Measurements from ENCODE around the gene SLC8A1.

Gene SLC8A1

DNA sequence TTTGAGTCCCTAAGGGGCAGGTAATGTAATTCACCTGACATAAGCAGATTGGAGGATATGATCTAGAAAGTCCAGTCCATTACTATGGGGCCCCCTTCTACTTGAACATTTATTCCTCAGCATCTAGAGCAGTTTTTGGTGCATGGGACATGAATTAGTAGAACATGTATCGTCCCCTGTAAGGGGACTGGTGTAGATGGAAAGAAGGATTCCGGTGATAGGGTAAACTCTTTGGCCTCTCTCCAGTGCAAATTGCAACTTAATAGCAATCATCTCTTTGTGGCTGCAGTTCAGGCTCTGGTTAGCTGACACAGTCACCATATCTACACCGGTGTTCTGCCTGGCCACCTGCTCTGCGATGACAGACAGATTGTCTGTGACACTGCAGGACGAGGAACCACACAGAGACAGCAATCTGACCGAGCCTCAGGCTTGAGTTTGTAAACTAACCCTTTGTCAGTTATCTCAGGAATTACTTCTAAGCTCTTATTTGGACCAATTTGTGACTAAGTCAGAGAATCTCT is 6.4 kb upstream of the SLC8A1 start:
- no peak for DNase-seq (ENCODE audit: low spot score)

DNA sequence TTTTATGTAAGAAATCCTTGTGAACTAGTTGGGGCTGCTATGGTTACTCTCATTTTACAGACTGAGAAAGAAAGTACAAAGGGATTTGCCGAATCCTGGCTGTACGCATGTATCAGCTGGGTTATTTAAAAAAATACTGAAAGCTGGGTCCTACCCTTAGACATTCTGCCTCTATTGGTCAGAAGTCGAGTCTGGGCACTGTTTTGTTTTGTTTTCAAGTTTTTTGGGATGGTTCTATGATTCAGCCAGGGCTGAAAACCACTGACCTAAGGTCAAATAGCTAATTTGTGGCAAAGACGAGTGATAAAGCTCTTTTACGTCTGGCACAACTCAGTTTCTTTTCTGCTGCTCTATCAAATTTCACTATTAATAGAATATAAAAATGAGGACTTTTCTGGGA is 5.9 kb upstream of the SLC8A1 start:
- no peak for DNase-seq (ENCODE audit: low spot score)

DNA sequence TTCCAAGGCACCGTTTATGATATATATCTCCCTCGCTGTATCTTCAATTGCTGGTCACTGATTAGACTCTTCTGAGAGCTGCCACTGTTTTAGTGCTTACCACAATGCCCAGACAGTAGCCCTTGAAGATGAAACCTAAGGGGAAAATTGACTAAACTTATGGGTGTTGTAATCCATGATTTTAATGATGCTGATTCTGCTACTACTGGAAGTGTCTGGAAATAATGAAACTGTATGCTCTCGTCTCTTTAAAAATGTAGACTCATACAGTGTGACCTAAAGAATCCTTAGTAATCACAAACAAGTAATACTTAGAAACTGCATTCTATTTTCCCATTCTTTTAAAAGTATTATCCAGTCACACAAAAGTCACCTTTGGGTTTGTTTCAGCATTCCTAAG is 5.5 kb upstream of the SLC8A1 start:
- no peak for DNase-seq (ENCODE audit: low spot score)

DNA sequence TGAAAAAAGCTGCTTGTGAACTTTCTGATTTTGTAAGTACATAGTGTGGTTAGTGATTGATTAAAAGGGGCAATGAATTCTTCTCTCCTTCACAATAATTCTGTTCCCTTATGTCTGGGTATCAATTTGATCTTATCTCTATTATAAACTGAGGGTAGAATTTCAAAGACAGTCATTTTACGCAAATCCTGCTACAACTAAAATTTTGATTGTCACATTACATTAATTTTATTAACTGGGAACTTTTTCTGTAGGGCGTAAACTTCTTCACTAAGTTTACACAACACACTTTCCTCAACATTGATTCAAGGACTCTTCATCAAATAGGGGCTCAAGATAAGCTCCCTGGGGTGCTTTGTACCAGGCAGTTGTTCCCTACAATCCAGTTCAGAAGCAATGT is 5.0 kb upstream of the SLC8A1 start:
- no peak for DNase-seq (ENCODE audit: low spot score)

DNA sequence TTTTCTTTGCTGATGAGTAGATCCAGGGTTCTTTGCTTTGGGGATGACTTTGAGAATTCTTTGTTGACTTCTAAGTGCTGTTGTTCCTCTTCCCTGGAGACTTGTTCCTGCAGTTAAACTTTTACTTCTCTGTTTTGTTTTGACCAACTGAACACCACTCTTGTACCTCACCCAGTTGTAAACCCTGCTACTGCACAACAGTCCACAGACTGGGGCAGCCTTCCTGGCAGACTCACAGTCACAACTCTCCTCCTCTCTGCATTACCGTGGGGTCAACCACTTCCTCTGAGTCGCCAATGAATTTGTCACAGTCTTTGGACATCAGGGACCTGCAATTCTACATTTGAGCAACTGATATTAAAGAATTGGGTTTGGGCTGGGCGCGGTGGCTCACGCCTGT is 3.8 kb upstream of the SLC8A1 start:
- peak; percentile 14 for DNase-seq (ENCODE audit: low spot score)

DNA sequence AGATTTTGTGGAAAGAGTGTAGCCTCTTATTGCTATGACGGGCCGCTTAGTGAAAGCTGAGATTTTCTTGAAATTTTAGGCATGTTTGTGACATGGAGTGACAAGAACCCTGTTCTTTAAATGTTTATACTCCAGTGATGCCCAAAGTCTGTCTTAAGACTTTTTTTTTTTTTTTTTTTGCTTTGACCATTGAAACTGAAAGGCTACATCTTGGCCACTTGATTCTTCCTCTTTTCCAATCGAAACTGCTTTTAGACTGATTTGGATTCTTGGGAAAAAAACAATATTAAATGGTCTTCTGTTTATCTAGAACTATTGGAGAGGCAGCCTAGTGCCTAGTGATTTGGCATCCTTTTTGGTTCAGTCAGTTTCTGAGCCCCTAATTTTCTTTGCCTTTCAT is 2.4 kb upstream of the SLC8A1 start:
- DNase-seq (ENCODE audit: low spot score) = no peak

DNA sequence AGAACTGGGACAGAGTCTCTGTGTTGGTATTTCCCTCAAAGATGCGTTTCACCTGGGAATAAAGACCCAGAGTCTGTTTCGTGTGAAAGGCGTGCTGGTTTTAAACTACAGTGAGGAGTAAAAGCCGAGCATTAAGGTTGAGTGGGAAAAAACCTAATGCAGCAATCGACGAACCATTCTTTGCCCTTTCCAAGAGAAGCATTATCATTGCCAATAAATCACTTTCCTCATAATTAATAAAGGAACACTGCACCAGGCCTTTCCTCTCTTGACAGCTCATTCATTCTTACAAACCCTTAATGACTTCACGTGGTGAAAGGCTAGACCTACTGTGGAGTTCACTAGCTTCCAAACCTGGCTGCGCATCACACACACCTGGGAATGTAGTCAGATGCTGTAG is 896 bp upstream of the SLC8A1 start:
- no peak for DNase-seq (ENCODE audit: low spot score)

- DNase-seq (ENCODE audit: low spot score) = no peak
These were observed 977 bp downstream of the SLC8A1 start for GRCh38 chr2:40450796-40451430.

- no peak for DNase-seq (ENCODE audit: low spot score)
These were observed 1.7 kb downstream of the SLC8A1 start for GRCh38 chr2:40450066-40450795.

DNA sequence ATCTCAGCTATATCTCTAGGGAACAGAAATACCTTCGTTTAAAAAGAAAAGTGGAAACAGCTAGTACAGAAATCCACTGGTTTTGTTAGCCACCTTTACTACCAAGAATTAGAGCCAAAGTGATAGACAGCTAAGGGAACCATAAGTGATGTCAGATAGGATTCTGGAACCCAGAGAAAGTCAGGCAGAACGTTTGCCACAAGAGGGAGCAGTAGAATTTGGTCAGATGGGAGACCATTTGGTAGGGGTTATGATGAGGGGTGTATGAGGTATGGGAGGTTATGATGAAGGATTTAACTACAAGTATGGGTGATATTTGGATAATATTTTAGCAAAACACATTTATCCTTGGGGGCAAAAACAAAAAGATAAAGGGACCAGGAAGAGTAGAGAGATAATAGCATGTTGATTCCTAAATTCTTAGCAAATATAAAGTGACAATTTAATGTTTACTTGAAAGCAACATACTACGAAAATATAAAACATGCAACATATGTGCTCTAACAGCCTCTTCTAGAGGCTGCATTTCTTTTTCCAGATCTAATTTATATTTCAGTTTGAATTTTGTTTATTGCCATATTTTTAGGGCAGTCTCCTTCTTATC is 3.3 kb downstream of the SLC8A1 start:
- peak; percentile 18 for DNase-seq (ENCODE audit: low spot score)

DNA sequence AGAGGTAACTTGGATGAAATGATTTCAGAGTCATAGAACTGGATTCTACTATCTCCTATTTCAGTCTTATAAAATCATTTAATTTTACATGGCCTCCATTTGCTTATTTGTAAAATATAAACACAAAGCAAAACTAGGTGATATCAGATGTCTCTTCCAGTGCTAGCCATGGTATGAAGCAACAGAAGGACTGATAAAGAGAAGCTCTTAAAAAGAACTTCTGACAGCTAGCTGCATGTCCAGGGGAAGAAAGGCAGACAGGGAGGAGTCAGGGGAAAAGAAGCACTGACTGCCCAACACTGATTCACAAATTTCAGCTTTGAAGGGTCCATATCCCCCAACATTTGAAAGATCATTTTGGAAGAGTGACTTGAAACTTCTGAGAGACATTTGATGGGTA is 6.4 kb downstream of the SLC8A1 start:
- no peak for DNase-seq (ENCODE audit: low spot score)

DNA sequence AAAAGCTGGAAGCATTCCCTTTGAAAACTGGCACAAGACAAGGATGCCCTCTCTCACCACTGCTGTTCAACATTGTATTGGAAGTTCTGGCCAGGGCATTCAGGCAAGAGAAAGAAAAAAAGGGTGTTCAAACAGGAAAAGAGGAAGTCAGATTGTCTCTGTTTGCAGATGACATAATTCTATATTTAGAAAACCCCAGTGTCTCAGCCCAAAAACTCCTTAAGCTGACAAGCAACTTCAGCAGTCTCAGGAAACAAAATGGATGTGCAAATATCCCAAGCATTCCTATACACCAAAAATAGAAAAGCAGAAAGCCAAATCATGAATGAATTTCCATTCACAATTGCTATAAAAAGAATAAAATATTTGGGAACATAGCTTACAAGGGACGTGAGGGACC is 11.1 kb downstream of the SLC8A1 start:
- no peak for DNase-seq (ENCODE audit: low spot score)

GRCh38 chr2:40439473-40439872 is 12.4 kb downstream of the SLC8A1 start:
- no peak for DNase-seq (ENCODE audit: low spot score)

DNA sequence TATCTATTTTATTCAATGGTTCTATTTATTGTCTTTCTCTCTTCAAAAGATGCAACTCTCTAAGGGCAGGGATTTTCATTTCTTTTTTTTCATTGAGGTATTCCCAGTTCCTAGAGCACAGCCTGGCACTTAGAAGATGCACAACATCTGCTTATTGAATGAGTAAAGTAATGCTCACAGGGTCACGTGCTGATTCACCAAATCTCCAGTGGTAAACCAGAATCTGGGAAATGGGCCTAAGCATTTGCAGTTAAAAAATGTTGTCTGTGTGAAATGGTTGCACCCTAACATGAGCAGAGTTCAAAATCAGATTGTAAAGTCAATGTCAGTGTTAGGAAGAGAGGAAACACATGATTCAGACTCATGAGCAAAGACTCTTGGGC is 15.8 kb downstream of the SLC8A1 start:
- no peak for DNase-seq (ENCODE audit: low spot score)

DNA sequence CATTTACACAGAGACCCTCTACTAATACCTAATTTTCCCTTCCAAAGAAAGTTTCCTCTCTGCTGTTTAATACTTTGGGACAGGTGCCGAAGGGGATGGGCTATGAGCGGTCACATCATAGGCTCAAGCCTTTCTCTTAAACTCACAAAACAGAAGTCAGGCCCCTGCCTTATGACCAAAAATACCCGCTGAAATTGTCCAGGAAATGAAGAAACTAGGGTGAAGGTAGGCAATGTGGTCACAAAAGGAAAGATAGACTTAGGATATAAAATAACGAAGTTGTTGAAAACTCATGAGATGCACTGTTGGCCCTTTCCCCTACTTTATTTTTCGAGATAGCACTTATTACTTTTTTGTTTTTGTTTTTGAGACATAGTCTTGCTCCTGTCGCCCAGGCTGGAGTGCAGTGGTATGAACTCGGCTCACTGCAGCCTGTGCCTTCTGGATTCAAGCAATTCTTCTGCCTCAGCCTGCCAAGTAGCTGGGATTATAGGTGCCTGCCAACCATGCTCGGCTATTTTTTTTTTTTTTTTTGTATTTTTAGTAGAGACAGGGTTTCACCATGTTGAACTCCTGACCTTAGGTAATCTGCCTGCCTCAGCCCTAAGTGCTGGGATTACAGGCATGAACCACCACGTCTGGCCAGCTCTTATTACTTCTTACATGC is 16.3 kb downstream of the SLC8A1 start:
- no peak for DNase-seq (ENCODE audit: low spot score)

DNA sequence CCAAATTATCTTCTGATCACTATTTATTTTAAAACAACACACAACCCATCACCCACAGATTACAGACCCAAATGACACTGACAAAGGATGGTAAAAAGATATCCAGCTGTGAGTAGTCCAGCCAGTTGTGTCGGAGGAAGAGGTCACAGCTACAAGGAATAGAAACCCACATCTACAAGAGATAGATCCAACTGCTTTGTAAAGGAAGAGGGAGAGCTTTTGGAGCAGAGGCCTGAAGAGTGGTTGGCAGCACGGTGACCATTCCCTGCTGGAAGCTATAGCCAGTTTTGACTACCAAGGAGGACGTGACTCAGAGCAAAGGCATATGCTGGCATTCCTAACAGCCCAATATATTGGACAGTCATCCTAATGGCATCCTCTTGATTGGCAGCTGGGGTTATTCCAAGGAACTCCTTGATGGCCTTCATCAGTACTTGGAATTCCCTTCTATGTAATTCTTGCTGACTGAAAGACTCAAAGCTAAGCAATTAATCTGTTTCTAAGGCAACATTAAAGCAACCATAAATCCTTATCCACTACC is 17.1 kb downstream of the SLC8A1 start:
- peak; percentile 97 for DNase-seq (ENCODE audit: low spot score)

- no peak for DNase-seq (ENCODE audit: low spot score)
These were observed 18.2 kb downstream of the SLC8A1 start for GRCh38 chr2:40433736-40434135.

DNA sequence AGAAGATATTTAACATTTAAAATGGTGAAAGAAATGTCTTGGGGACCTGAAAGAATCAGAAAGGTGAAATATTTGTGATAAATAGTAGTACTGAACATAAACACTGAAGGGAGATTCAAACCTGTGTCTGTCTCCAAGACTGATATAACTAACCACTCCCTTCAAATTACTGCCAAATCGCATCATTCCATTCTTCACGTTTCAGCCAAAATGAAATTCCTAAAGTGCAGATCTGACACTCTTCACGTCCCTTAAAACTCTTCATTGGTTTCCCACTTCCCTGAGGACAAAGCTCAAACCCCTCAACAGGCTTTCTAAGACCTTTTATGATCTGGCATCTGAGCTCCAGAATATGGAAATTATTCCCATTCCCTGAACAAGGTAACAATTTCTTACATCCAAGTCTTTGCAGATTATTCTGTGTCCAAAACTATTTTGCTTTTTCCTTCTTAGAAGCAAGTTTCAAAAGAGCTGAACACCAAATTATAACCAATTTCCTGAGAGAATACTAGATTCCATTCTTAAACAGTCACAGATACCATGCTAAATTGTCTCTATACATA is 18.9 kb downstream of the SLC8A1 start:
- no peak for DNase-seq (ENCODE audit: low spot score)

DNA sequence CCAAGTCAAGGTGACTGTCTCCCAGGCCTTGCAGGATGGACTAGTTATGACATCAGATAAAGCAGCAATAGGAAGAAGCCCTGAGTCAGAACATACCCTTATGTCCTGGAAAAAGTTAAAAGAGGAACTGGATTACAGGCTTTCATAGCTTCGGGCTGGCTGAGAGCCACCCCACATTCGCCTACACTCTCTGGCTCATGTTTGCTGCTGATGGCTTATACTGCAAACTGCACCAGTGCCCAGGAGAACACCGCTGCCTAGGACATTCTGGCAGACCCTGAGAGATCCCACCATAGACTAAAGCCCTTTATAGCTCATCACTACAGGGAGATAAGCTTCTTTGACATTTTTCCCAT is 20.3 kb downstream of the SLC8A1 start:
- no peak for DNase-seq (ENCODE audit: low spot score)

GRCh38 chr2:40430776-40431599 is 20.9 kb downstream of the SLC8A1 start:
- DNase-seq (ENCODE audit: low spot score) = no peak

DNA sequence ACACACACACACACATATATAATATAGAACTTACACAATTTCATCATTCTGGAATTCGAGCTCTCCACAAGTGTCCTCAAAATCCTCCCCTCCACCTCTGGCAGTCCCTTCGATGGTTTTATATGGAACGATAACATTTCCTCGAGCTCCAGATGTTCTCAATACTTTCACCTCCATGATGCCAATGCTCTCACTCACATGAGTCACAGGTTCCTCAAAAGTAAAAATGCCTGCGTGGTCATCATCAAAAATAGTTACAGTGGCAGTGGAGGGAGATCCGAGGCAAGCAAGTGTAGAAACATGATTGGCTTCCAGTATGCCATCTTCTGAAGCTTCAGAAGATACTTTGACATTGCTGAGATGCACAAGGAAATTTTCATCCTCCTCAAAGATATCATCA is 23.5 kb downstream of the SLC8A1 start:
- DNase-seq (ENCODE audit: low spot score) = no peak

Measured in RKO (cell line).